ENCODE results near the gene LEO1. TPM values are rescaled to one million over a fixed set of nuclear protein-coding genes. Genes with fewer than 3 reads are reported as not detected.

LEO1 gene
- total RNA-seq, 4 donors from 2014 or later = 11.4 to 19.6 (median 15.0) TPM

- DNase-seq (ENCODE audit: low spot score) (no peak), ATAC-seq (ENCODE audit: low FRiP score) (no peak)
- TF ChIP-seq CTCF (IDR thresholded peaks at IDR 0.05) = no peak
Observed at GRCh38 chr15:51908316-51908715, 63.3 kb downstream of the LEO1 start.

GRCh38 chr15:51907136-51907862, 64.3 kb downstream of the LEO1 start:
- no peak for TF ChIP-seq CTCF (IDR thresholded peaks at IDR 0.05)
- ATAC-seq (ENCODE audit: low FRiP score) (no peak), DNase-seq (ENCODE audit: low spot score) (no peak)

GRCh38 chr15:51904931-51905330, 66.6 kb downstream of the LEO1 start:
- DNase-seq (ENCODE audit: low spot score) (no peak), ATAC-seq (ENCODE audit: low FRiP score) (no peak)
- TF ChIP-seq CTCF (IDR thresholded peaks at IDR 0.05) = no peak

GRCh38 chr15:51904421-51904820, 67.2 kb downstream of the LEO1 start:
- DNase-seq (ENCODE audit: low spot score) (no peak), ATAC-seq (ENCODE audit: low FRiP score) (no peak)
- TF ChIP-seq CTCF (IDR thresholded peaks at IDR 0.05) = no peak

- TF ChIP-seq CTCF (IDR thresholded peaks at IDR 0.05) = no peak
- ATAC-seq (ENCODE audit: low FRiP score) (no peak), DNase-seq (ENCODE audit: low spot score) (no peak)
Observed at GRCh38 chr15:51889486-51889885, 82.1 kb downstream of the LEO1 start.

GRCh38 chr15:51888593-51889195, 82.9 kb downstream of the LEO1 start:
- TF ChIP-seq CTCF (IDR thresholded peaks at IDR 0.05) = no peak
- DNase-seq (ENCODE audit: low spot score) (no peak), ATAC-seq (ENCODE audit: low FRiP score) (no peak)

Small RNAs within 50 kb of the gene (small RNA-seq; reads per million reads assigned to genes)
- gene RNU6-90P = not detected

Other genes with a start within 250 kb of the LEO1 start
- gene LYSMD2, start 234.1 kb downstream of the LEO1 start, total RNA-seq = 10 to 100 TPM in 3 of 4 donors, 1 to 10 TPM in 1; 8.9 to 21.5 (median 15.9) TPM
- gene TMOD2, start 220.2 kb downstream of the LEO1 start, total RNA-seq = 10 to 100 TPM in 2 of 4 donors, 1 to 10 TPM in 2; 6.5 to 28.5 (median 12.4) TPM
- gene TMOD3, start 142.1 kb downstream of the LEO1 start, total RNA-seq = 10 to 100 TPM; 25.7 to 47.0 (median 37.3) TPM
- gene MAPK6, start 47.4 kb upstream of the LEO1 start, total RNA-seq = 10 to 100 TPM; 20.3 to 44.9 (median 28.9) TPM
- gene BCL2L10, start 141.0 kb upstream of the LEO1 start, total RNA-seq = under 1 TPM in 2 of 4 donors, not detected in 2; 0.56 to 0.72 TPM
- 10 to 100 TPM; 17.2 to 27.1 (median 19.3) TPM for gene GNB5, start 219.6 kb upstream of the LEO1 start, total RNA-seq